Measurements from ENCODE around the gene OR9G1. TPM values are rescaled to one million over a fixed set of nuclear protein-coding genes. Genes with fewer than 3 reads are reported as not detected.
"Not testable (repeated sequence)": the region's sequence is repeated elsewhere in the genome, so short reads cannot be mapped to it uniquely, and the experiment has no call there.

Gene OR9G1, protein sequence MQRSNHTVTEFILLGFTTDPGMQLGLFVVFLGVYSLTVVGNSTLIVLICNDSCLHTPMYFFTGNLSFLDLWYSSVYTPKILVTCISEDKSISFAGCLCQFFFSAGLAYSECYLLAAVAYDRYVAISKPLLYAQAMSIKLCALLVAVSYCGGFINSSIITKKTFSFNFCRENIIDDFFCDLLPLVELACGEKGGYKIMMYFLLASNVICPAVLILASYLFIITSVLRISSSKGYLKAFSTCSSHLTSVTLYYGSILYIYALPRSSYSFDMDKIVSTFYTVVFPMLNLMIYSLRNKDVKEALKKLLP
- not detected for total RNA-seq

DNA sequence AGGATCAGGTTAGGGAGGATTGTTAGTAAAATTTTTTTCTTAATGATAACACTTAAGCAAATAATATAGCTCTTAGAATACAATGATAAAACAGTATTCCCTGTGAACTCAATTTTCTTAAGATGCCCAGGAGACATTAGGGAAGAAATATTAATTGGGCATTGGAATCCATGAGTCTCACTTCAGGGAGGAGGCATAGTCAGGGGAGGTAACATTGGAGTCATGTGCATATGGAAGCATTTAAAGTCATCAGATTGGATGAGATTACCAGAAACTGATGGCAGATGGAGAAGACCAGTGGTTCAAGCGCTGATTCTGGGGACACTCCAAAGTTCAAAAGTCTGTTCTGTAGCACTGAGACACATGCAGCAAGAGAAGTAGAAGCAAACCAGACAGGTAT, at the start of gene OR9G1:
Gene OR9G1, plus strand, starts transcription at position 301 of the 400 bp plus-strand sequence. CDS start 1,293 bp downstream, outside the sequence.
- no peak for DNase-seq

DNA sequence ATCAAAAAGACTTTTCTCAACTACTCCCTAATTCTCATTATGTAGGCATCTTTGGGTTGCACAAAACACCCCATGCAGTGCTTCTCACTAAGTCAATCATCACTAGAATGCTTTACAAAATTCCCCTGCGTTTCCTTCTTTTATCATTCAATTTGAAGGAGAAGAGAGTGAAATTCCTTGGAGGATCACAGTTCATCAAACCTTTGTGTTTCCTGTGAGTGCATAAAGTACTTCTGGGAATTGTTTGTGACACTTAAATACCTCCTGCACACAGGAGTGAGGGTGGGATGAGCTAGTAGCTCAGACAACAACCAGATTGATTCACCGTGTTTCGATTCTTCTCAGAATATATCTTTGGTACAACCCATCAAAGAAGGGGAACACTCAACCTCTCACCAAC, 39.1 kb upstream of the OR9G1 start:
- DNase-seq = no peak

DNA sequence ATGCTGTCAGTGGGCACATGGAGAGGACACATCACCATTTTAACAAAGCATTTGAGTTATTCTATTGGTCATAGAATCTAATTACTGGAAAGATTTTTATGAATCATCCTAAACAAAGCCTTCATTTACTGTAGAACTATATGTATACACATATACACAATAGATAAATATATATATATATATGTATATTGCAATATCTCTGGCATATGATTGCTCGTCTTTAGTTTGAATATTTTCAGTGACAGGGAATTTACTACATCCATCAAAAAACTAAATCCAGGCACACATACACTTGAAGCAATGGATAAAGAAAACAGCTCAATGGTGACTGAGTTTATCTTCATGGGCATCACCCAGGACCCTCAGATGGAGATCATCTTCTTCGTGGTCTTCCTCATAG, 35.5 kb upstream of the OR9G1 start, which contains the start of gene OR5AR1:
Gene OR5AR1, plus strand, starts transcription at position 301 of the 400 bp plus-strand sequence. Its CDS starts 0 bp downstream, at position 301.
- DNase-seq = no peak

DNA sequence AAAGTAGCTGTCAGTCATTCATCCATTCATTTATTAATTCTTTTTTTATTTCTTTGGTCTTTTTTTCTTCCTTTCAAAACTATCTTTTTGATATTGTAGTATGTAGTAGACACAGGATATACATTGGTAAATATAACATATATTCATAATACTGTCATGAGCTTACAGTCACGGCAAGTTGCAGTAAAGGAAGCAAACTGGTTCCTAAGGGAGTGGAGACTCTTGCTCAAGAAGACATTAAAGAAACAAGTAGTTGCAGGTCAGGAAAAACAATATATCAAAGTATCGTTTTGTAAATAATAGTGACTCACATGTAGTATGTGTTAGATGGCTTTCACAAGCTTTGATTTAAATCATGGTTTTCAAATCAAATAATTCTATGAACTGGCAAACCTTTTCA, 27.9 kb upstream of the OR9G1 start:
- no peak for DNase-seq

DNA sequence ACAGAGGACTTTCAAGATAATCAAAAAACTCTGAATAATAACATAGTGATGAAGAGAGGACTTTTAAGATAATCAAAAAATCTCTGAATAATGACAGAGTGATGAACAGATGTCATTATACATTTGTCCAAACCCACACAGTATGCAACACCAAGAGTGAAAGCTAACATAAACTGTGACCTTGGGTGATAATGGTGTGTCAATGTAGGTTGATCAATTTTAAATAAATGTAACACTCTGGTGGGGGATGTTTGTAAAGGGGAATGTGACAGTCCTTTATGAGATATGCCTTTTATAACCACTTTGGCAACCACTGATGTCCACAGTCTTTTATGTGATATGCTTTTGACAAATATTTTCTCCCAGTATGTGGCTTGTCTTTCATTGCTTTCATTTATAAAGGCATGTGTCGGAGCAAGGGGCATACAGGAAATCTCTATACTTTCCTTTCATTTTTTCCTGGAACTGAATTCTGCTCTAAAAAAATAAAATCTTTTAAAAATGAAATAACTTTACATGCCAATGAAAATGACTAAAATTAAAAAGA, 10.3 kb upstream of the OR9G1 start:
- DNase-seq = no peak

DNA sequence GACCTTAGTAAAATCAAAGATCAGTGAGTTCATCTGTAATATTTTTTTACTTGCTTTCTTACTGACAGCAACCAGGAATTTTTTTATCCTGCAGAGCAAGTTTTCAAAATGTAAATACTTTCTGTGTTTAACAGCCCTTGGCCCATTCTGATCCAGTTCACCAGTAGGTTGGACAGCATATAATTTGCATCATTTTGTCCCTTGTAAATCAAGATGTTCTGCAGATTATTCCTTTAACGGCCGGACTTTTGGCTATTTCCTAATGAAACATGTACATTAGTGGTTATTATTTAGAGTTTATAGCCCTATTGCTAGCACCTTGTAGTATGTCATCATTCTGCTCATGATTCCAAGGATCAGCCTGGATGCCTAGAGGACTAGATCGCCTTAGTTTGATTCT, 7.7 kb upstream of the OR9G1 start:
- DNase-seq = not testable (repeated sequence)

DNA sequence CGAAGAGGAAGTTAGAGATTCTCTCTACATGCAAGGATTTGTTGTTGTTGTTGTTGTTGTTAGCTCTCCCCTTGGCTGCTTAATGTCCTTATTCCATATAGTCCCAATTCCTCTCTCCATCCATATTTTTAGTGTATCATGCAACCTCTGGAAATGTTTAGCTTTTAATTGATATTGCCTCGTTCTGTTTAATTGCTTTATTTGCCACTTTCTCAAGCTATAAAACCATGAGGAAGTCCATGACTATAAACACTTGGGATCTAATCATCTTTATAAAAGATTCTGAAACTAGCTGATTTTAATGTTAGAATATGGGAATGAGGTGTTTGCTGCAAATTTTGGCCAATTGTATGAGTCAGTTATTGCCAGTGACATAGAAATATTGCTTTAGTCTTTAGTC, 5.5 kb upstream of the OR9G1 start:
- no peak for DNase-seq

DNA sequence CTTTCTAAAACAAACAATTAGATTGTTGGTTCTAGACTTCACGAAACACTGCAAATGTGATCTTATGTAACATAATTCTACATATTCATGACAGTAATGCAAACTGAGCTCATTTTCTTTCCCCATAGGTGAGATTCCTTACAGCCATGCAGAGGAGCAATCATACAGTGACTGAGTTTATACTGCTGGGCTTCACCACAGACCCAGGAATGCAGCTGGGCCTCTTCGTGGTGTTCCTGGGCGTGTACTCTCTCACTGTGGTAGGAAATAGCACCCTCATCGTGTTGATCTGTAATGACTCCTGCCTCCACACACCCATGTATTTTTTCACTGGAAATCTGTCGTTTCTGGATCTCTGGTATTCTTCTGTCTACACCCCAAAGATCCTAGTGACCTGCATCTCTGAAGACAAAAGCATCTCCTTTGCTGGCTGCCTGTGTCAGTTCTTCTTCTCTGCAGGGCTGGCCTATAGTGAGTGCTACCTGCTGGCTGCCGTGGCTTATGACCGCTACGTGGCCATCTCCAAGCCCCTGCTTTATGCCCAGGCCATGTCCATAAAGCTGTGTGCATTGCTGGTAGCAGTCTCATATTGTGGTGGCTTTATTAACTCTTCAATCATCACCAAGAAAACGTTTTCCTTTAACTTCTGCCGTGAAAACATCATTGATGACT, 1.5 kb downstream of the OR9G1 start:
- no peak for DNase-seq

DNA sequence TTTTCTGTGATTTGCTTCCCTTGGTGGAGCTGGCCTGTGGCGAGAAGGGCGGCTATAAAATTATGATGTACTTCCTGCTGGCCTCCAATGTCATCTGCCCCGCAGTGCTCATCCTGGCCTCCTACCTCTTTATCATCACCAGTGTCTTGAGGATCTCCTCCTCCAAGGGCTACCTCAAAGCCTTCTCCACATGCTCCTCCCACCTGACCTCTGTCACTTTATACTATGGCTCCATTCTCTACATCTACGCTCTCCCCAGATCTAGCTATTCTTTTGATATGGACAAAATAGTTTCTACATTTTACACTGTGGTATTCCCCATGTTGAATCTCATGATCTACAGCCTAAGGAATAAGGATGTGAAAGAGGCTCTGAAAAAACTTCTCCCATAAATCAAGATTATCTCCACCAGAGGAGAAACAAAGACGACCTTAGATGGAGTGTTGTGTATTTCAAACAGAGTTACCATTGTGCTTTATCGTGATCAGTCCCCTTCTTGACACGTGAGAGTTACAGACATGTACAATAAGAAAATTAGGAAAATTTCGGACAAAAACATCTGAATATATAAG, 2.1 kb downstream of the OR9G1 start:
- DNase-seq = no peak

DNA sequence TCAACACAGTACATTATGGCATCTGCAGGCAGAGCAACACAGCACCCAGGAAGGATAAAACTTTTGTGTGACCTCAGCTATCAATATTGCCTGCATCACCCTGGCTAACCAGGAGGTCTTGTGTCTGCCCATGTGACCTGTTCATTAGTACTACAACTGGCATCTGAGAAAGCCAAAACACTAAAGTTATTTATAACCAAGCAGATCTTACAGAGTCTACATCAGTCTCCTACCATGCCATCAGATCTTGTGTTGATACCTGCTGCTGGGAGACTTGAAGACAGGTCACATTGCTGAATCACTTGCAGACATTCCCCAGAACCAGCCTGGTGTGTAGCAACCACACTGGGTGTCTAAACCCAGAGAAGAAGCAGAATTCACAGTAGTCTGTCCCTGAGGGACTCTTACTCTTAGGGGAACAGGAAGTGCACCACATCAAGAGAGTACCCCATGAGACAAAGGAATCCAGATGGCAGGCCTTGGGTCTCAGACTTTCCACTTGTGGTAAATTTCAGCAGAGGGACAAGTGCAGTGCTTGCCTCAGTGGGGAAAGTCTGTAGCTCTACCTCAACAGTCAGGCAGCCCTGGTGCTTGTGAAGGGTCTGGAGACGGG, 7.0 kb downstream of the OR9G1 start:
- DNase-seq = no peak

DNA sequence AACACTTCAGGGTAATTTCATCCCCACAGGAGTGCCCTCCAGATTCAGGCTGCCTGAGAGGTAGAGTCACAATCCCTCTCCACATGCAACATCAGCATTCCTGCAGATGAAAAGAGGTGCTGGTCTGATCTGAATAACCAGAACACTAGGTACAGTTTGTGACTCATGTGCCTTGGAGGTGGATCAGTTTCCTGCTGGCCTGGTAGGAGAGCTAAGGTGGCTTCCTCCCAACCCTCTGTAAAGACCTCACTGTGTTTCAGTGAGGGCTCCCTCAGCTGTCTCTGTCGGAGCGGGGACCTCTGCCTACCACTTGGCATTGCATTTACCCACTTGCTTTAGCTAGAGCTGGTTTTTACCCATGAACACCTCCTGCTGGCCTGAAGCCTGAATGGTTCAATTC, 7.6 kb downstream of the OR9G1 start:
- DNase-seq = no peak

DNA sequence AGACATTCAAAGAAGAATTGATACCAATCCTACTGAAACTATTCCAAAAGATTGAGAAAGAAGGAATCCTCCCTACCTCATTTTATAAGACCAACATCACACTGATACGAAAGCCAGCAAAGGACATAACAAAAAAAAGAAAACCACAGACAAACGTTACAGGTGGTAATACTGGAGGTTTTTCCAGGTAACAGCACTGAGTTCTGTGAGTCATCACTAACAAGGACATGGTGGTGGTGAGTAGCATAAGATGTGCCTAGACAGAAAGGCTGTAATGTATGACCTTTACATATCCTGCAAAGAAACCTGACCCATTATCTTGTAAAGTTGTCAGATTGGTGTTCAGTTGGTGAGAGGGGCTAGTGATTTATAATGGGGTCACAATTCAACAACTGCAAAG, 15.3 kb downstream of the OR9G1 start:
- no peak for DNase-seq

DNA sequence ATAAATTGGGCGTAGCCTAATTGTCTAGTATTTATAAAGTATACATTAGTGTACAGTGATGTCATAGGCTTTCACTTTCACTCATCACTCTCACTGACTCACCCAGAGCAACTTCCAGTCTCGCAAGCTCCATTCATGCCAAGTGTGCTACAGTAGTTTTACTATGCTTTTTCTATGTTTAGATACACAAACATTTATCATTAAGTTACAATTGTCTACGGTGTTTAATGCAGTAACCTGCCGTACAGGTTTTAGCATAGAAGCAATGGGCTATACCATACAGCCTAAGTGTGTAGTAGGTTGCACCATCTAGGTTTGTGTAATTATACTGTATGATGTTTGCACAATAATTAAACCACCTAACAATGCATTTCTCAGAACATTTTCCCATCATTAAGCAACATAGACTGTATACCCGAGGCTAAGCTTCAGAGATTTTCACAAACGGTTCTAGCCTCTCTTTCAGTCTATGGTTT, 17.5 kb downstream of the OR9G1 start:
- DNase-seq = no peak

DNA sequence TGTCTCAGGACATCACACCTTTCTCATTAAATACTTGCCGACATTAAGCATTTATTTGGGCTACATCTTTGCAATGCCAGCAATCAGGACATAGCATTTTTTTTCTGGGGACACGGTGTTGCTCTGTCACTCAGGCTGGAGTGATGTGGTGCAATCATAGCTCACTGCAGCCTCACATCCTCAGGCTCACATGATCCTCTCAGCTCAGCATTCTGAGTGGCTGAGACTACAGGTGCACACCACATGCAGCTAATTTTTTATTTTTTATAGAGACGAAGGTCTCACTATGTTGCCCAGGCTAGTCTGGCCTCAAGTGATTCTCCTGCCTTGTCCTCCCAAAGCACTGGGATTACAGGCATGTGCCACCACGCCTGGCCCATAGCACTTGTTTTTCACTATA, 21.6 kb downstream of the OR9G1 start:
- no peak for DNase-seq

DNA sequence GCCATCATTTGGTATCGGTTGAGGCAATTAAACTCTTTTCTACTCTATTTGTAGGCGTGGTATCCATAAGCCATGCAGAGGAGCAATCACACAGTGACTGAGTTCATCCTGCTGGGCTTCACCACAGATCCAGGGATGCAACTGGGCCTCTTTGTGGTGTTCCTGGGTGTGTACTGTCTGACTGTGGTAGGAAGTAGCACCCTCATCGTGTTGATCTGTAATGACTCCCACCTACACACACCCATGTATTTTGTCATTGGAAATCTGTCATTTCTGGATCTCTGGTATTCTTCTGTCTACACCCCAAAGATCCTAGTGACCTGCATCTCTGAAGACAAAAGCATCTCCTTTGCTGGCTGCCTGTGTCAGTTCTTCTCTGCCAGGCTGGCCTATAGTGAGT, 41.2 kb downstream of the OR9G1 start:
- DNase-seq = no peak

DNA sequence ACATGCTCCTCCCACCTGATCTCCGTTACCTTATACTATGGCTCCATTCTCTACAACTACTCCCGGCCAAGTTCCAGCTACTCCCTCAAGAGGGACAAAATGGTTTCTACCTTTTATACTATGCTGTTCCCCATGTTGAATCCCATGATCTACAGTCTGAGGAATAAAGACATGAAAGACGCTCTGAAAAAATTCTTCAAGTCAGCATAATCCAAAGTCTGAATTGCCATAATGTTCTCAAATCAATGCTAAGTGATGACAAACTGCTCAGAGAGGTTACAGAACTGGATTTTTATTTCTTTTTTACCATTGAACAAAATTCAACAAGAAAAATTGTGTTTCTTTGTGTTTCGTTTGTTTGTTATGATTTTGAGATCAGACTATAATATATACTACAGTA, 42.0 kb downstream of the OR9G1 start:
- no peak for DNase-seq

DNA sequence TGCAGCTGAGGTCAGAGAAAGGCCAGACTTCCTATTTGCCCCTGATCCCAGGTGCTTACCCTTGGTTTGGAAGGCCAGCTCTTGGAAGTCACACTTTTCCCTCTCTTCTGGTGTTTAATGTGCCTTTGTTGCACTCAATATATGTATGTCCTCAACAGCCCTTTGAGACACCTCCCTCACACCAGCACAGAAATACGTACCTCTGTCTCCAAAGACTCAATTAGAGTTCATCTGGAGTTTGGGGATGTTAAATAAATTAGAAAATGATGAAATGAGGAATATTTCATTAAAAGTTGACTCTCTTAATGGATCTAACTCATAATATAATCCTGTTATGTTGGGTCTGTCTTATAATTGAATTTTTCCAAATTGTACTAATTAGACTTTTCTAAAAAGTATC, 49.7 kb downstream of the OR9G1 start, which contains the start of gene OR9G4:
Gene OR9G4, minus strand, starts transcription at position 101 of the 400 bp plus-strand sequence. CDS start 4,931 bp downstream, outside the sequence.
- DNase-seq = no peak

DNA sequence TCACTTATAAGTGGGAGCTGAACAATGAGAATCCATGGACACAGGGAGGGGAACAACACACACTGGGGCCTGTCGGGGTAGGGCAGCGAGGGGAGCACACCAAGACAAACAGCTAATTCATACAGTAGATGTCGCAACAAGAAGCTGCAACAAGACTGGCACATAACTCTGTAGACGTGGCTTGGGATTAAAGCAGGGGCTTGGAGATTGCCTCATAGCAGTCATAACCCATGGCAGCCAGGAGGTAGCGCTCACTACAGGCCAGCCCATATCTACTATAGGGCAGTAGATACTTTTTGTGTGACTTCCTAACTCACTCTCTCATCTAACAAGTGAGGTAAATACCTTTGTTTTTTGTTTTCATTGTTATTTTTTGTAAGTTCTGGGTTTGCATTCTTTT, 51.3 kb downstream of the OR9G1 start:
- DNase-seq = no peak

DNA sequence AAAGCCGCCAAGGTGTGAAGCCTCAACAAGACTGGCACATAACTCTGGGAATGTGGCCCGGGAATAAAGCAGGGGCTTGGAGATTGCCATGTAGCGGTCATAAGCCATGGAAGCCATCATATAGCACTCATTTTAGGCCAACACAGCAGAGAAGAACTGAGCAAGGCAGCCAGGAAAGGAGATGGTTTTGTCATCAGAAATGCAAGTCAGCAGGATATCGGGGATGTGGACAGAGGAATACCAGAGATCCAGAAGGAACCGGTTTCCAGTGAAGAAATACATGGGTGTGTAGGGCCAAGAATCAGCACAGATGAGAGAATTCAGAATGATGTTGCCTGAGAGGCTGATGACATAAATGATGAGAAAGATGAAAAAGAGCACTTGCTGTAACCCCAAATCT, 52.6 kb downstream of the OR9G1 start:
- DNase-seq = no peak
